ENCODE measurements around the gene CDNF.

CDNF gene

DNA sequence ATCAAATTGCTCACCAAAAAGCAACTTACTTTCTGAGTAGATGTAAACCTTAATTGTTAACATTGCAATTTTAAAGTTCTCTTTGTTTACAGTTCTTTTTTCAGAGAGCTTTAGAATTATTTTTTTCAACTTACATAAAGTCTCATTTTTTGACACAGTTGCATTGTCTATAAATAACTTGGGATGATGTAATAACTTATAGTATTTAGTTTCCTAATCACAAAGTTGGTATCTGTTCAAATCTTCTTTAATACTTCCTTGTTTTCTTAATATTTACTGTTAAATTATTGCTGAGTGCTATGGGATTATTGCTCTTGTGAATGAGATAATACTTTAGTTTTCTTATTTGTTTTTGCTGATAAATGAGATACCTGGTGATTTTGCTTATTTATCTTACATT is 21.9 kb upstream of the CDNF start:
- in situ Hi-C loops (cut with HindIII; ENCODE audit: low pct_unique_long_range_greater_than_20kb, low sequenced_read_pairs) = no loop called here
- DNase-seq (ENCODE audit: low read depth in 1 of 2, low spot score in 1 of 2) = no peak
- no peak for TF ChIP-seq JUND (IDR thresholded peaks at IDR 0.05; ENCODE audit: low read depth)

DNA sequence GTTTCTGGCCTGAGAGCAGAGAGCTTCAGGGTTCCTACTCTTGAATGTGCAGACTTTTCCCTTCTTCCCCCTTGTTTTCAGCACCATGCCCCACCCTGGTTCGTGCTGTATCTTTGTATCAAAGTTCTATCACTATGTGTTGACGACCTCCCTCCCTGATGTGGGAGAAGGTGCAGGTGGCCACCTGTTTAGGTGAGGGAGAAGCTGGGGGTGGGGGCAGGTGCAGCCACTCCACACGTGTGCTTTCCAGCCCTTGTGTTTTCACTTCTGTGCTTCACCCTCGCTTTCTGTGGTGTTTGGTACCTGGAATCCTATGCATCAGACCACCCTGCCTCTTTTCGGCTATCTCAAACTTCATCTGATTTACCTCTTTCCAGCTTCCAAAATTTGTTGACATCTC is 21.2 kb upstream of the CDNF start:
- in situ Hi-C loops (cut with HindIII; ENCODE audit: low pct_unique_long_range_greater_than_20kb, low sequenced_read_pairs) = no loop called here
- DNase-seq (ENCODE audit: low read depth in 1 of 2, low spot score in 1 of 2) = no peak
- no peak for TF ChIP-seq JUND (IDR thresholded peaks at IDR 0.05; ENCODE audit: low read depth)

DNA sequence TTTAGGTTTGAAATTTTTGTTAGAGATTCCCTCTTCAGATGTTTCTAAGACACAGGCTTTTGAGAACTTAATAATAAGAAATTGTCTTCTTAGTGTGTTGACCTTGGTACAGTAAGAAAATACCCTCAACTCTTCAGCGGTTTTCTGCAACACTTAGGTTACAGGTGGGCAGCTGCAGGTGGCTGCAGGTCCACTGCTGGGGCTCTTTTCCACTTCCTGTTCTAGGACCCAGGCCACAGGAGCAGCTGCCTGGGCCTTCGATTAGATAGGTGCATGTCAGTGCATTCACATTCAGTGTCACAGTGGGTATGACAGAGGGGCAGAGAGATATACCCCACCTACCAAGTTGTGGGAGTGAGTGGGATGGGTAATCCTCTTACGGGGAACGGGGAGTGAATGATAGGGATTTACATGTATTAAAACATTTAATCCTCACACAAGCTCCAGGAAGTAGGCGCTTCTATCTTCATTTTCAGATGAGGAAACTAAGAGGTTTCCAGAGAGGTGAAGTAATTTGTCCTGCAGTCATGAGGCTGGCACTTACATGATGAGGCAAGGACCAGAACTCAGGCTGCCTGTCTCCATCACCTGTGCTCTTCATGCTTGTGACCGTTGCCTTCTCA is 20.6 kb upstream of the CDNF start:
- in situ Hi-C loops (cut with HindIII; ENCODE audit: low pct_unique_long_range_greater_than_20kb, low sequenced_read_pairs) = no loop called here
- DNase-seq (ENCODE audit: low read depth in 1 of 2, low spot score in 1 of 2) = no peak
- TF ChIP-seq JUND (IDR thresholded peaks at IDR 0.05; ENCODE audit: low read depth) = no peak

DNA sequence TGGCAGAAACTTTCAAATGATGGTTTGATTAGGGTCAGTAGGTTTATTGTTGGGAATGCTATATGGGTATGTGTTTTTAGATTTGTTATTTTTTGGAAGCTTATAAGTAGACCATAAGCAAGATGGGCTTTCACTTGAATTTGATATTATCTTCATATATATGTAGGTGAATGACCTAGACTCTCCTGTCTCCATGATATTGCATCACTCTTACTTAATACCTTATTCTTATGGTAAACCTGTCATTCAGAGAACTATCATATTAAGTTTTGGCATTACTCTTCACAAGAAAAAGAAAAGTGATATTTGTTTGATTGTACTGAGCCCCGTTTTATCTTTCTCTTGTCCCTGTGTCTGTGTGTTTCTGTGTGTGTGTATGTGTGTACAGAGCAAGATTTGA is 17.6 kb upstream of the CDNF start:
- in situ Hi-C loops (cut with HindIII; ENCODE audit: low pct_unique_long_range_greater_than_20kb, low sequenced_read_pairs) = no loop called here
- DNase-seq (ENCODE audit: low read depth in 1 of 2, low spot score in 1 of 2) = no peak
- no peak for TF ChIP-seq JUND (IDR thresholded peaks at IDR 0.05; ENCODE audit: low read depth)

DNA sequence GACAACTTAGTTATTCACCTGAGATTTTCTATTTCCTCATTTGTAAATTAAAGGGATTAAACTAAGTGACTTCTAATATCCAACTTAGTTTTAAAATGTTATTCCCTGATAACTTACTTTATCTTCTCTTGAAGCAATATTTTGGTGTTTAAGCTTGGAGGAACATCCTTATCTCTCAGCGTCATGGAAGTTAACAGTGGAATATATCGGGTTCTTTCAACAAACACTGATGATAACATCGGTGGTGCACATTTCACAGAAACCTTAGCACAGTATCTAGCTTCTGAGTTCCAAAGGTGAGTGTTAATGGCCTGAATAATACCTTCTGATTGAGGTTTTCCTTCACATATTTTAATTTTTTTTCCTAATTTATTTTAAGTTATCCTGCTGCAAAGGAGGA is 14.4 kb upstream of the CDNF start:
- in situ Hi-C loops (cut with HindIII; ENCODE audit: low pct_unique_long_range_greater_than_20kb, low sequenced_read_pairs) = no loop called here
- TF ChIP-seq JUND (IDR thresholded peaks at IDR 0.05; ENCODE audit: low read depth) = no peak
- no peak for DNase-seq (ENCODE audit: low read depth in 1 of 2, low spot score in 1 of 2)

DNA sequence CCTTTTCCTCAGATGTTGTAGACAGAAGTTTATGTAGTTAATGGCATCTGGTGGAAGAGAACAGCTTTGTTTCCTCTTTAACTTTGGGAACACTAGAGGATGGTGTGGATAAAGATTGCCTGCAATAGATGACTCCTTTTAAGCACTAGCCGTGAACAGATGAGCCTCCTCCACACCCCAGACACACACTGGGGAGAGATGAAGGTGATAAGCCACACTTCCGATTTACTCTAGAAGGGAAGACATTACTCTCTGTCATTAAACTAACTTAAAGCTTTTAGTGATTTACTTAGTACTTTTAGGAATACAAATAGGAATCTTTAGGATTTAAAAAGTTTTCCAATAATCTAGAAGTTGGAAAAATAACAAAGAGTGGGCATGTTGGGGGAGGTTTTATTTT is 7.1 kb upstream of the CDNF start:
- in situ Hi-C loops (cut with HindIII; ENCODE audit: low pct_unique_long_range_greater_than_20kb, low sequenced_read_pairs) = no loop called here
- DNase-seq (ENCODE audit: low read depth in 1 of 2, low spot score in 1 of 2) = no peak
- no peak for TF ChIP-seq JUND (IDR thresholded peaks at IDR 0.05; ENCODE audit: low read depth)

DNA sequence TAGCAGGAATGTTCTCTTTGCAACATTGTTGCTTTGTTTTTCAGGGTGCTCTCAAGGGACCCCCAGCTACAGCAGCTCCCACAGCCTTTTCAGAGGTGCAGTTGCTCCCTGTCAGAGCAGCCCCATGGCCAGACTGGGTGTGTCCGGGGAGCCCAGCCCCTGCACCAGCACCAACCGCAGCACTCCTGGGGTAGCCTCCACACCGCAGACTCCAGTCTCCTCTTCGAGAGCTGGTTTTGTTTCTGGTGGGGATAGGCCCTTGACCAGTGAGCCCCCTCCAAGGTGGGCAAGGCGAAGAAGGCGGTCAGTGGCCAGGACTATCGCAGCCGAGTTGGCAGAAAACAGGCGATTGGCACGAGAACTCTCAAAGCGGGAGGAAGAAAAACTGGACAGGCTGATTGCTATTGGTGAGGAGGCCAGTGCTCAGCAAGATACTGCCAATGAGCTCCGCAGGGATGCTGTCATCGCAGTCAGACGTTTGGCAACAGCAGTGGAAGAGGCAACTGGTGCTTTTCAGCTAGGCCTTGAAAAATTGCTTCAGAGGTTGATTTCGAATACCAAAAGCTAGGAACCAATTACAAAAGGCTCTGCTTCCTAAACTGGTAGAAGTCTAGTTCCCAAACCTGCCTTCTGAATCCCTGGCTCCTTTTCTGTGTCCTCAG is 5.6 kb upstream of the CDNF start:
- in situ Hi-C loops (cut with HindIII; ENCODE audit: low pct_unique_long_range_greater_than_20kb, low sequenced_read_pairs) = no loop called here
- no peak for DNase-seq (ENCODE audit: low read depth in 1 of 2, low spot score in 1 of 2)
- no peak for TF ChIP-seq JUND (IDR thresholded peaks at IDR 0.05; ENCODE audit: low read depth)

DNA sequence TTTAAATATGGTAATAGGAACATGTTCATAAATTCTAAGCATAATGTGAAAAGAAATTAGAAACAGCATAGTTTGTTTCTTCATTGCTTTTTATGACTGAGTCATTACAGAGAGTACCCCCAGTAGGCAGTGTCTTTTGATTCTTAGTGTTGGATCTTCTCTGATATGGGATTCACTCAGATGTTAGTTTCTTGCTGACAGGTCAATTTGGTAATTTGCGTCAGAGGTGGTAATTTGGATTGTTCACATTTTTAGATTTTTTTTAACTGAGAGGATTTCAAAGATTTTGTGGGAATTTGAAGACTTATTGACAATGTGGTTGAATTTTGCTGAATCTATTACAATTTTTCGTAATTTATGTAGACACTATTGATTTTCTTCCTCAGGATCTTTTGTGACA is 2.3 kb upstream of the CDNF start:
- no peak for DNase-seq (ENCODE audit: low read depth in 1 of 2, low spot score in 1 of 2)
- TF ChIP-seq JUND (IDR thresholded peaks at IDR 0.05; ENCODE audit: low read depth) = no peak
- in situ Hi-C loops (cut with HindIII; ENCODE audit: low pct_unique_long_range_greater_than_20kb, low sequenced_read_pairs) = no loop called here

DNA sequence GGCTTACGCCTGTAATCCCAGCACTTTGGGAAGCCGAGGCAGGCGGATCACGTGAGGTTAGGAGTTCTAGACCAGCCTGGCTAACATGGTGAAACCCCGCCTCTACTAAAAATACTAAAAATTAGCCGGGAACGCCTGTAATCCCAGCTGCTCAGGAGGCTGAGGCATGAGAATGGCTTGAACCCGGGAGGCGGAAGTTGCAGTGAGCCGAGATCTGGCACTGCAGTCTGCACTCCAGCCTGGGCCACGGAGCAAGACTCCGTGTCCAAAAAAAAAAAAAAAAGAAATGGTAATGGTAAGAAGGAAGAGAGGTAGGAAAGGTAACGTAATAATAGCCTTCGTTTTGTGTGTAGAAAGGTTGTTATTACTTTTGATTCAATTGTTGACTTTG is 1.5 kb upstream of the CDNF start:
- no peak for TF ChIP-seq JUND (IDR thresholded peaks at IDR 0.05; ENCODE audit: low read depth)
- in situ Hi-C loops (cut with HindIII; ENCODE audit: low pct_unique_long_range_greater_than_20kb, low sequenced_read_pairs) = no loop called here

DNA sequence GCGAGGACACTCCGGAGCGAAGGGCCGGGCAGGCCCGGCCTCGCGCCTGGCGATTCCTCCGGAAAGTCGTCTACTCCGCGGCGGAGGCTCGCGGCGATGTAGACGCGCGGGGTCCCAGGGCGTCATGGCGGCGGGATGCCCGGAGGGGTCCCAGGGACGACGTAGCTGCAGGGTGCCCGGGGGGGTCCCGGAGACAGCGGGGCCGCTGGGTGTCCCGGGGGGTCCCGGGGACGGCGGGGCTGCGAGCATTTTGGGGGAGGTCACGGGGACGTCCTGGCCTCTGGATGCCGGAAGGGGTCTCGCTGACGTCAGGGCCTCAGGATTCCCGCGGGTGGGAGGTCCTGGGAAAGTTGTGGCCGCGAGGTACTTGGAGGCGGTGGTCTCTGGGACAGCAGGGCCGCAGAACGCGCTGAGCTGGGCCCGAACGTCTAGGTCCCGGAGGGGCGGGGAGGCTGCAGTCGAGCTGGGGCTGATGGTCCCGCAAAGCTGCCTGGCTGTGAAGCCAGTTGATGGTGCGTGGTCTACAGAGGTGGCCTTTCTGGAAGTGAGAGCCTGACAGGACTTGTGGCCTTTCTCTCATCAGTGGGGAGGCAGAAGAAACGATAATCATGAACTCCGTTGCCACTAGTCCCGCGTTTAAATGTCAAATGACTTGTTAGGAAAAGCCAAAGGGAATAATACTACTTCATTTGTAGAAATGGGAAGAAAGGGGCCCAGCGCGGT is 906 bp upstream of the CDNF start:
- in situ Hi-C loops (cut with HindIII; ENCODE audit: low pct_unique_long_range_greater_than_20kb, low sequenced_read_pairs) = no loop called here
- peak in 1 of 2 experiments; percentile 18 for DNase-seq (ENCODE audit: low read depth in 1 of 2, low spot score in 1 of 2)
- no peak for TF ChIP-seq JUND (IDR thresholded peaks at IDR 0.05; ENCODE audit: low read depth)

More for the DNA sequence above, 1.5 kb upstream of the CDNF start:
- DNase-seq (ENCODE audit: low read depth in 1 of 2, low spot score in 1 of 2) = no peak

DNA sequence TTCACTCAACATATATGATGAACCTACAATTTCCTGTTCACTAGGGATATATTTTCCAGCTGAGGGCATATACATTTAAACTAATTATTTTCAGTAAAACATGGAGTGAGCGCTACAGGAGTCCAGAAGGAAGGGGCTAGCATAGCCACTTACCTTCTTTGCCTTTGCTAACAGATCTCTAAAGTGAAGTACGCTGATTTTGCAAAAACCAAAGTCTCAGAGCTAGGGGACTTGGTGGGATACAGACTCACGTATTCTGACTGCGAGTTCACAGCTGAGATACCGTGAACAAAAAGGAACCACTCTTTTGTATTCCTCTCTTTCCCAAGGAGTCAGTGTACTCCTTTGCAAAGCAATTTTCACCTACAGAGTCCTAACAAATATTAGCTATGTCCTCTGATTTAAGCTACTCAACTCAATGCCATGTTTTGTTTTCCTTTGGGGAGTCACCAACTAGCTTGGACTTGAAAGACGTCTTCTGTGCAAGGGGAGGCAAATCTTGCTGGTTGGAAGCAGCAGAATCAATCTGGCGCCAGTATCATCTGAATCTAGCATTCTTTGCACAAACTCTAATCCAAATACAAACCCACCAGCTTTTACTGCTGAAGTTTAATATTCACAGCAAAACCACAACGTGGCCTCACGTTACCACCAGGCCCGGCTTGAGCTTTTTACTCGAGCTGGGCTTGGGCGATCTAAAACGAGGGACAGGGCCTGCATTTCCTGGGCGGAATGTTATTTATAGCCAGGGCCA is 657 bp downstream of the CDNF start:
- no peak for DNase-seq (ENCODE audit: low read depth in 1 of 2, low spot score in 1 of 2)
- in situ Hi-C loops (cut with HindIII; ENCODE audit: low pct_unique_long_range_greater_than_20kb, low sequenced_read_pairs) = no loop called here
- no peak for TF ChIP-seq JUND (IDR thresholded peaks at IDR 0.05; ENCODE audit: low read depth)

DNA sequence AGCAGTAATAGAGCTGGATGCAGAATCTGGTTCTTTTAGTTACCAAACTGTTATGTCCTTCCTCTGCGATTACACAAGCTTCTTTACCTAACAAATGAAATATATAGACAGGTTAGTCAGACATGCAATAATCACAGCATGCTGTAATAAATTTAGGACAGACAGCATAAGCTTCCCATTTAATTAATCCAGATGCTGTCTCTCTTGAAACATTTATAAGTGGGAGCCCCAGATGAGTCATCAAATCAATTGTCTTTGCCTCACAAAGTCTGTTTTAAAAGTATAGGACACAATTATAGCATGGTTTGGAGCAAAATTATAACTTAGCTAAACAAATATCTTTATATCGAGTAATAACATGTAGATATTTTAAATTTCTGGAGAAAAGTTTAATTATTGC is 1.6 kb downstream of the CDNF start:
- no peak for TF ChIP-seq JUND (IDR thresholded peaks at IDR 0.05; ENCODE audit: low read depth)
- no peak for DNase-seq (ENCODE audit: low read depth in 1 of 2, low spot score in 1 of 2)
- in situ Hi-C loops (cut with HindIII; ENCODE audit: low pct_unique_long_range_greater_than_20kb, low sequenced_read_pairs) = no loop called here

DNA sequence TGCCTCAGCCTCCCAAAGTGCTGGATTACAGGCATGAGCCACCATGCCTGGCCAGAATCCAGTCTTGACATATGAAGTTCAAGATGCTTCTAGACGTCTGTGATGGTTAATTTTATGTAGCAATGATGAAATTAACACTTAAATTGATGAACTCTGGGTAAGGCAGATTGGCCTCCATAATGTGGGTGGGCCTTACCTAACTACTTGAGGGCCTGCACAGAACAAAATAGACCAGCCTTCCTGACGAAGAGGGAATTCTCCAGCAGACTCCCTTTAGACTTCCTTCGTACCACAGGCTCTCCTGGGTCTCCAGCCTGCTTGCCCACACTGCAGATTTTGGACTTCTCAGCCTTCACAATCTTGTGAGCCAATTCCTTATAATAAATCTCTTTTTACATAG is 4.7 kb downstream of the CDNF start:
- DNase-seq (ENCODE audit: low read depth in 1 of 2, low spot score in 1 of 2) = no peak
- TF ChIP-seq JUND (IDR thresholded peaks at IDR 0.05; ENCODE audit: low read depth) = no peak
- in situ Hi-C loops (cut with HindIII; ENCODE audit: low pct_unique_long_range_greater_than_20kb, low sequenced_read_pairs) = no loop called here

Data from T47D (cell line).